Skin epidermis (tissue), 12 donors: ENCODE results near the gene MTX3.

ENCODE experiments used
- H3K27ac ChIP-seq, 21 experiments: fragments of 200-600 bp; sonication (generic) in 11 of 21; one replicate each; pipeline ENCODE4 v1.5.0; 2020; ENCODE audit warnings: mild to moderate bottlenecking in 3 of 21, inconsistent platforms in 2 of 21, moderate library complexity in 2 of 21
- H3K4me3 ChIP-seq, 7 experiments: fragments of 200-600 bp; sonication (generic) in 2 of 7; one replicate each; pipeline ENCODE4 v1.5.0; 2020; ENCODE audit warnings: inconsistent platforms in 2 of 7, mild to moderate bottlenecking in 2 of 7, moderate library complexity in 1 of 7

Gene MTX3, protein sequence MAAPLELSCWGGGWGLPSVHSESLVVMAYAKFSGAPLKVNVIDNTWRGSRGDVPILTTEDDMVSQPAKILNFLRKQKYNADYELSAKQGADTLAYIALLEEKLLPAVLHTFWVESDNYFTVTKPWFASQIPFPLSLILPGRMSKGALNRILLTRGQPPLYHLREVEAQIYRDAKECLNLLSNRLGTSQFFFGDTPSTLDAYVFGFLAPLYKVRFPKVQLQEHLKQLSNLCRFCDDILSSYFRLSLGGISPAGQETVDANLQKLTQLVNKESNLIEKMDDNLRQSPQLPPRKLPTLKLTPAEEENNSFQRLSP

DNA sequence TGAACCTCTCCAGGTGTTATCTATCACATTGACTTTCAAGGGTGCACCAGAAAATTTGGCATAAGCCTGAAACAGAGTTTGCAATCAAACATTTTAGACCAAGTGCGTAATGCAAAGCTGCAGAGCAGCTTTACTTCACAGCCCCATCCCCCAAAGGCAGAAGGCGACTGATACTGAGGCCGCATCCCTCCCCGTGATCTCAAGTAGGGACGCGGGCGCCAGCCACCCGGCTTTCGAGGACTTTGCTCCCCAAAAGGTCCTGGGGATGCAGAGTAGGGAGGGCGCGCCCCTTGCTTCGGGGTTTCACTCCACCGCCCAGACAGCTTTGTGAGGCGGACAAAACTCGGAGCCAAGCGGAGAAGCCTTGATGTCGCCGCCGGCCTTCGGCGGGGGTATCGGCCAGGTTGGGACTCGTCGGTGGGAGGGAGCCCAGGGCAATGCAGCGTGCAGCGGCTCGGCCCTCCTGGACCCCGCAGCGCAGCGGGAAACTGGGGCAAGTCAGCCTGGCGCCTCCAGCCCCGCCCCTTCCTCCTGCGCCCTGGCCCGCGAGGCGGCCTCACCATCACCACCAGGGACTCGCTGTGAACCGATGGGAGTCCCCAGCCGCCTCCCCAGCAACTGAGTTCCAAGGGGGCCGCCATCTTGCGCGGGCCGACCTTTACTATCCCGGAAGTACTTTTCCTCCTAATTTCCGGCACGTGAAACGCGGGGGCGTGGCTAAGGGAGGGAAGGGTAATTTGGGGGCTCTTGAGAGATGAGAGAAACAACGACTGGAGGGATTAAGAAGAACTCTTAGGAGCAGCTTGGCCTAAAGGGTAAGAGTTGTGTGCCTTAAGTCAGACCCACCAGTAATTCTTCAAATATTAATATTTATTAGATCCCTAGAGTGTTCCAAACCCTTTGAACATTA is at the start of gene MTX3:
TSS of gene MTX3 (minus strand) at position 665 of the 910 bp plus-strand sequence. CDS start at position 641, 24 bp downstream.
- Histone ChIP-seq H3K27ac (peak within 1 kb of the TSS; percentile 44 to 89 (median 79)), H3K4me3 (peak within 1 kb of the TSS; percentile 52 to 96 (median 87))

DNA sequence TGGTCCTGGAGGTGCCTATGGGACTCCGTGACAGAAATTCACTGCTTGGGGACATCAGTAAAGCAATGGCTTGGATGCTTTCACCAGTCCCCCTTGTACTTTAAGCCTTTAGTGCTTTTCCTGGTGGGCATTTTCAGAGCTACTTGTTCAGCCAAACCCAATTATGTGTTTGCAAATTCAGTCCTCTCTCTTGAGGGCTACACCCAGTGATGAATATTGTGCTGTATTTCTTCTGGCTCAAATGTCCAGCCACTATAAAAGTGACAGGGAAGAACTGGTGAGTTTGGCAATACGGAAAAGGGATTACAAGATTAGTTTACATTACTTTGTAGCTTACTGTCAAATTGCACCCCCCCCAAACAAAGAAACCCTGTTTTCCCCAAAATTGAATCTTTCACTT is 48.6 kb upstream of the MTX3 start:
- no peak overlapping the region for H3K4me3 ChIP-seq
- H3K27ac ChIP-seq, result no peak overlapping the region

DNA sequence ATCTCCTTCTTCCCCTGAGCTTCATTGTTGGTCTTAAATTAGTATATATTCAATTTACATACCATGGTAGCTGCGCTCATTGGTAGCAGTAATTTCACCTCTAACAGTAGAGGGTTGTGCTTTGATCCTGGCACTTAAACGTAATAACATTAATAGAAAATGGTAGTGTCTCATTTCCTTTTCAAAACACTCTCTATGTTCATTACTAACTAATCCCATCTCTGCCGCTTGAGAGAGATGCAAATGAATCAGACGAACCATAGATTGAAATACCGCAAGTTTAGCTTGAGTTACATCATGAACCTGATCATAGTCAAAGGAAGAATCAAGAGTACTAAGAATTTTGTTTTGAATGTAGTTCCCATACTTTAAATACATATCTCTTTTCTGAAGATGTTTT is 46.3 kb upstream of the MTX3 start:
- Histone ChIP-seq H3K4me3 (no peak overlapping the region), H3K27ac (no peak overlapping the region)

DNA sequence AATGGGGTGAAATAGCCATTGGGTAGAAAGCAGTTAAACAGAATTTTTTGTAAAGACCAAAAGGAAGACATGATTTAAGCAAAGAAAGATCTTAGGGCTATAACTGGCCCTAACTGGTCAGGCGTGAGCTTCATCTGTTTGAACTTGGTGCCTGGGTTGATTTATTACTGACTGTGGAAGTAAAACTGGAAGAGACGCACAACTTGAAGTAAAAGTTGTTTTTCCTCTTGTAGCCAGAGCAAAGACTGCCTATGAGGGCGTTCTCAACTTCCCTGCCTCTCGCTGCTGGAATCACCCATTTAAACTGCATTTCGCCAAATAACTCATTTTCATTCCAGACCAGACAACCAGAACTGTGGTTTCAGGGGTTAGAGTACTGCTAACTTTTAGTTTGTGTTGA is 45.6 kb upstream of the MTX3 start:
- no peak overlapping the region for H3K27ac ChIP-seq
- no peak overlapping the region for H3K4me3 ChIP-seq

DNA sequence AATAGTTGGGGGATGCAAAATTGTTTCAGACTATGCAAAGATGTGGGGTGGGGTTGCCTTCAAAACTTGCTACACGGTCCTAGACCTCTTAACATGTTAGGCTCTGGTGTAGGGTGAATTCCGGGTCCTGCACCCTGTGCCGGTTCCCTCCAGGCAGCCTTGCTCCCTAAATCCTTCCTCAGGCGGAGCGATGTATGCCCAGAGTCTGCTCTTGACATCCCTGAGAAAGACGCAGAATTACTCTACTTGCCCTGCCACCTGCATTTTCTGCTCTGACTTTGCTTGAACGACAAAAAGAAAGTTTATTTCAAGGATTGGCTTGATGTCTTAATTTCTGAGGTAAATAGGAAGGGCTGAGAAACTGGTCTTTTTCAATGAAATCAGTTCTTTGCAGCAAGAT is 44.8 kb upstream of the MTX3 start:
- peak overlapping the region in 1 of 7 experiments; percentile 18 for H3K4me3 ChIP-seq
- H3K27ac ChIP-seq, result no peak overlapping the region

DNA sequence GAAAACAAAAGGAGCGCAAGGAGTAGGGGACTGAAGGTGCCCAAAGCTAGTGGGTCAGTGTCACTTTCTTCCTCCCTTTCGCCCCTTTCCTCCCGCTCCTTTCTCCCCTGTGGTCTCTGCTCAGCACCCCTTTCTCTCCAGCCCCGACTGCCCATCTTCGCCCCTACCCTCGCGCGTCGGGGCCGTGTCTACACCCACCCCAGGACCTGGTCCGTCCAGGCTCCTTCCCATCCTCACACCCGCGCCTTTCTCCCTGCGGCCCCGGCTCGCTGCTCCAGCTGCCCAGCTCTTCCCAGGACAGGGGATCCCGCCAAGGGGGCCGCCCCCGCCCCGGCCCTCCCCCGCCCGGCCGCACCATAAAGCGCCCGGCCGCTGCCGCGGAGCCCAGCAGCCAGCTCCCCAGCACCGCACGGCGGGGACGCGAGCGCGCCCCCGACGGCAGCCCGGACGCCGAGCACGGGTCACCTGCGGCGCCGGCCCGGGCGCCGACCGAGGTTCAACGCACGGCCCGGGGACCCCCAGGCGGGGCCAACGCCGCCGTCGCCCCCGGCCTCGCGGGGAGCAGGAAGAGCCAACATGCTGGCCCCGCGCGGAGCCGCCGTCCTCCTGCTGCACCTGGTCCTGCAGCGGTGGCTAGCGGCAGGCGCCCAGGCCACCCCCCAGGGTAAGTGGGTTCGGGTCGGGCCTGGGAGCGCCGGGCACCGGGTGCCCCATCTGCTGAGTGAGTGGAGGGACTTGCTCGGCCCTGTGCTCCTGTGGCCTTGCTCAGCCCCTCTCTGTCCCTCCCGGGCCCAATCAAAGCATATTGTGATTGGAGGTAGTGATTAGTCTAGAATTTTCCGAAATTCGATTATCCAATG is 44.1 kb upstream of the MTX3 start, which contains the start of gene THBS4:
TSS of gene THBS4 (plus strand) at position 387 of the 860 bp plus-strand sequence. CDS start at position 577, 190 bp downstream.
- H3K27ac ChIP-seq, result no peak within 1 kb of the TSS
- peak within 1 kb of the TSS in 3 of 7 experiments; percentile 11 to 18 (median 14) for H3K4me3 ChIP-seq

DNA sequence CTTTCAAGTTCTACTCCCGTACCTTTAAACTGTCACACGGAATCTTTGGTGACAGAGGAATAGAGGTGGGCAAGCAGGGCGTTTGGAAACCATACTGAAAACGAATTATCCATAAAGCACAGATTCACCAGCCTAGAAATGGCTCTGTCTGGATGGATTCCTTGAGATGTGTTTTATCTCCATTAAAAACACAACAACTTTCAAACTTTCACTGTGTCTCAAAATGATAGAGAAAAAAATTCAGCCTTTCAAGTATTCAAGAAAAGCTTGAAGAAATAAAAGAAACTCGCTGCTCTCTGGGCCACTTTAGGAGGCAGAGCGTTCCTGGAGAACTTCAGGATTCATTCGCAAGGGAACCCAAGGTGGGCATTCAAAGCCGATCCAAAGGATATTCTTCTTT is 43.5 kb upstream of the MTX3 start:
- Histone ChIP-seq H3K4me3 (no peak overlapping the region), H3K27ac (no peak overlapping the region)

DNA sequence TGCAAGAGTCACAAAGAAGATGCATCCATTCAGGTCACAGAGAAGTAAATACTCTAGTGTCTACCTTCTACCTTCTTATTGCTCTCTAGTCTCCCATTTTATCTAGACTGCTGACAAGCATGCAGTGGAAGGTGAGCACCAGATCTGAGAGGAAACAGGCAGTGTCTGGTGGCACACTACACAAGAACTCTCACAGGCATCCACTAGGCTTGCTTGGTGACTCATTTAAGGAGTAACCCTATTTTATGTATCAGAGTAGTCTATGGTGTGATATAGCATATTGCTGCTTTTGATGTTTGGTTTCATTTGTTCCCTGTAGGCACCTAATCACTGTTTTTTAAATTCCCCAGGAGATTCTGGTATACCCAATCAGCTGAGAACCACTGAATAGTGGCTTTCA is 42.5 kb upstream of the MTX3 start:
- Histone ChIP-seq H3K4me3 (no peak overlapping the region), H3K27ac (no peak overlapping the region)

DNA sequence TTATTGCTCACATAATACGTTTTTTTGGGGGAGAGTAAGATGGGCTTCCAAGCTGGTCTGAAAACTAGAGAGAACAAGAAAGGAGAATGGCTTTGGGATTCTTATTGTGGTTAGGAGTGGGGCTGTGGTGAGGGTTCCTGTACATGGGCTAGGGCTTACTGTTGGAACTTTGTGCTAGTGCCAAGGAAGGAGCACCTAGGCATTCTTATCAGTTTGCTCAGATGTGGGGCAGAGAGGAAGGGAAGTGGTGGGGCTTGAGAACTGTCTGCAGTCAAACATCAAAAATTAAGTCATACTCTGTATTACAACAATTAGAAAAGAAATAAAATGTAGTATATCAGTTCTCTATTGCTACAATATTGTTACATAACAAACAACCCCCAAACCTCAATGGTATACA is 40.0 kb upstream of the MTX3 start:
- H3K27ac ChIP-seq, result no peak overlapping the region
- H3K4me3 ChIP-seq, result no peak overlapping the region

DNA sequence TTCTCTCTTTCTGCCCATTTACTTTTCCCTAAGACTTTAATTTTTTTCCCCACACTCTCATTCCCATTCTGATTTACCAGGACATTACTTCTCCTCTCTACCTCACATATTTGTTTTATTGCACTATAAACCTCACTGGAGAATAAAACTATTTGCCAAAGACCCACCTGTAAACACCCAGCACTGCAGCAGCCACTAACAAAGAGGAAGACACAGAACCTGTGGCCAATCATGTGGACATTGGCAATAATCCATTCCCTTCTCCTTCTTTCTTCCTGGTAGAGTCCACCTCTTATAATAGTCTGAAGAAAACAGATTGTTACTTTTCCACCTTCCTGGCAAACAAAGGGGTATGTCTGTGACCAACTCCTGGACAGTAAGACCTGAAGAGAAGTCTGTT is 35.8 kb upstream of the MTX3 start:
- no peak overlapping the region for H3K4me3 ChIP-seq
- no peak overlapping the region for H3K27ac ChIP-seq

DNA sequence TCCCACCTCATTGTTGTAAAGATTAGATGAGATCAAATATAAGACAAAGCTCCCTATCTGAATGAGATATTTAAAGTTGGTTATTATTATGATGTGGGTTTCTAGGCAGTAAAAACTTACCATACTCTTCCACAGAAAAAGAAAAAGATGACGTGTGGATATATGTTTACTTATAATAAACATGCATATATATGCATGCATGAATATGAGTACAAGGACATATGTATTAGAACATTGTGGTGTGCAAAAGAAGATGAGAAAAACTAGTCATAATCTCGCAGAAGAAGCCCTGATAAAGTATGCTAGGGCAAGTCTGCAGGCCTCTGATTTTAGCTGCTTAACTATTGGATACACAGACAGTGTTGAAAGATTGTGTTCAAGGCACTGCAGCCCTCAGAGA is 34.0 kb upstream of the MTX3 start:
- H3K27ac ChIP-seq, result no peak overlapping the region
- no peak overlapping the region for H3K4me3 ChIP-seq

DNA sequence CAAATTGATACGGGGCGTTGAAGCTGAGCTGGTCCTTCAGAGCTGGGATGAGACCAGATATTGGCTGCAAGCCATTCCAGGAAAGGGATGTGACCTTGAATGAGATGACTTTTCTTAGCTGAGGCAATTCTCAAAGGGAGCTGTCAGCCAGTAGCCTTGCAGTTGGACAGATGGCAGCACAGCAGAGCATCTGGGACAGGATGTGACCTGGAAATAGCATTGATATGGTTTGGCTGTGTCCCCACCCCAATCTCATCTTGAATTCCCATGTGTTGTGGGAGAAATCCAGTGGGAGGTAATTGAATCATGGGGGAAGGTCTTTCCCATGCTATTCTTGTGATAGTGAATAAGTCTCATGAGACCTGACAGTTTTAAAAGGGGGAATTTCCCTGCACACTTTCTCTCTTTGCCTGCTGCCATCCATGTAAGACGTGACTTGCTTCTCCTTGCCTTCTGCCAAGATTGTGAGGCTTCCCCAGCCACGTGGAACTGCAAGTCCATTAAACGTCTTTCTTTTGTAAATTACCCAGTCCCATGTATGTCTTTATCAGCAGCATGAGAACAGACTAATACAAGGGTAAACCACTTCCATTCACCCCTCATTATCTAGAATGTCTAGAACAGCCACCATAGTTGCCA is 19.8 kb upstream of the MTX3 start:
- H3K4me3 ChIP-seq, result no peak overlapping the region
- no peak overlapping the region for H3K27ac ChIP-seq

DNA sequence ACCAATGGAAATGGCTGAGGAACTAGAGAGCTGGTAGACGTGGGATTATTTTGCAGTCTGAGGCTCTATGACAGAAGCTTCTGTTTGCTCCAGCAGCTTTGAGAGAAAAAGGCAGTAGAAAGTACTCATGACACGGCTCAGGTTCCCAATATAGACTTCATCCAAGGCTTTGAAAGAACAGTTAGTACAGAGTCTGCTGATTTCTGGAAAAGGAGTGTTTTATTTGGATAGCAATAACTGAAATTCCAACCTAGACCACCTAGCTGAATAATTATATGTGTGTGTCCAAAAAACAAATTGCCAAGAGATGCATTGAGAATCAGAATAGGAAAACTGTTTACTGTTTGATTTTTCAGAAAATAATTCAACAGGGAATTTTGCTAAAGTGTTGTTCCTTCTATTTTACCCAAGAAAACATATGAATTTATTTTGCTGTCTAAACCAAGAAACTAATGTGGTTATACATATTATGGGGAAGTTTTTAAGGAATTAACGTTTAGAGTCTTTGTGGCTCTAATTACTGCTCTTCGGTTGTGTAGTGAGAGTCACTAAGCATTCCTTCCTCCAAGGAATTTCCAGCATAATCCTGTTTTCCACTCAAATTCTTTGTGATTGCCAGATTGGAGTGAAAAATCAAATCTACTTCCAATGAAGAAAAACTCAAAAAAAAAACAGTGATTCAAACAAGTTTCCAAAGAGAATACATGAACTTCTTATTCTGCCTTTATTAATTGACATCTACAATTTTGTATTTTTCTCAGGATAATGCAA is 18.1 kb upstream of the MTX3 start:
- Histone ChIP-seq H3K4me3 (no peak overlapping the region), H3K27ac (no peak overlapping the region)

DNA sequence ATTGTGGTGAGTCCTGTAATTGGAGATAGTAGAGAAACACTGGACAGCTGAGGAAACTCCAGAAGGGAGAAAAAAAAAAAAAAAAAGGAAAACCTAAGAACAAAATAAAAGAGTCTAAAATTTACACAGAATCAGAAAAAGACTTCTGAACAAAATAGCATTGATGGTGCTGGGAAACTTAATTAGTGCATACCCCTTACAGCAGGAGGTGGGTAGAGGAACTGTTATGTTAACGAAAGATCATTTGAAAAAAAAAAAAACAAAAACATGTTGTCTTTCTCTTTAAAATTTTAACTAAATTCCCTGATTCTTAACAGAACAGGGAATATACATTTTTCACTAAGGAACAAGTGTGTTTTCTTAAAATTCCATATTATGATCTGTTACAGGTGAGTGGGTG is 11.6 kb upstream of the MTX3 start:
- Histone ChIP-seq H3K4me3 (no peak overlapping the region), H3K27ac (no peak overlapping the region)

DNA sequence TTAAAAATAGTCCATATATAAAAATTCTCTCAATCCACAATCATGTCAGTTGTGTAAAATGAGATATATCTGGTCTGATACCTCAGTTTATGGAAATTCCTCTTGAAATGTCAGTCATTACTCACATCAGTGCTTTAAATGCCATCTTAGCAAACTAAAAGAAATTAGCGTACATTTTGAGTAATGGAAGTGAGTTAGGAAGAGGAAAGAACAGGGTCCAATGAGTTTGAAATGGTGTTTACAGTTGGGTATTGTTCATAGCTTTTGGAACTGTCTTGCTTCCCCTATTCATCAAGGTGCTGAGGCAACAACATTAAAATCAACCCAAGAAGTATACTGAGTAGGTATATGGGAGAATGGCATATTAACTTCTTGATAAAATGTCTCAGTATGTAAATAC is 8.7 kb upstream of the MTX3 start:
- no peak overlapping the region for H3K4me3 ChIP-seq

DNA sequence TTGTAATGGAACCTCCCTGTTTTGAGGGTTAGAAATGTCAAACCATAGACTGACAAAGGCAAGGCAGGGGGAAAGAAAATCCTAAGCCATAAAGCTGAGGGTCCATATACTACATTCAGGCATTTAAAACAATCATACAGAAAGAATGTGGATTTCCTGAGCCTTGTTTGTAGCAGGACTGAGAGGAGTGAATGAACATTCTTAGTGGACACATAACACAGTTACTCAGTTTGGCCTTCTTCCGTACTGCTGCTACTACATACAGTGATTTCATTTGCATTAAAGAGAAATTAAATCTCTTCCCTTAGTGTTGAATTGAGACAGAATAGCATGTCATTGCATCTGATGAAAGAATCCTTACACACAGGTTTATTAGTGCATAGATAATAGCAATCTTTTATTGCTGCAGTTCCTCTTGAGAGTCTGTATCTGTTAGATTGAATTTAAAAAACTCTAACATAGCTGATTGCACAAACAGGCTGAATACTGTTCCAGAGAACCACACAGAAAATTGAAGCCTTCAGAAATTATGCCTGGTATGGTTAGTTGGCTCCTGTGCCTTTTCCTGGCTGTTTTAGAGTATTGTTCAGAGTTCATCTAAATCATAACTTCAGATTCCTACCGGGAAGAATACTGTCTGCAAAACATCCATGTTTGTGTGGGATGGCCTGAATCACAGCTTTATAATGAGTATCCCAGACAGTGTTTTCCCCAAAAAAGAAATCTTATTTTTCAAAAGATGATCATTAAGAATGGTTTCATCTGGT is 2.0 kb upstream of the MTX3 start:
- Histone ChIP-seq H3K4me3 (no peak overlapping the region), H3K27ac (no peak overlapping the region)

More for the DNA sequence above, 8.7 kb upstream of the MTX3 start:
- H3K27ac ChIP-seq, result no peak overlapping the region

DNA sequence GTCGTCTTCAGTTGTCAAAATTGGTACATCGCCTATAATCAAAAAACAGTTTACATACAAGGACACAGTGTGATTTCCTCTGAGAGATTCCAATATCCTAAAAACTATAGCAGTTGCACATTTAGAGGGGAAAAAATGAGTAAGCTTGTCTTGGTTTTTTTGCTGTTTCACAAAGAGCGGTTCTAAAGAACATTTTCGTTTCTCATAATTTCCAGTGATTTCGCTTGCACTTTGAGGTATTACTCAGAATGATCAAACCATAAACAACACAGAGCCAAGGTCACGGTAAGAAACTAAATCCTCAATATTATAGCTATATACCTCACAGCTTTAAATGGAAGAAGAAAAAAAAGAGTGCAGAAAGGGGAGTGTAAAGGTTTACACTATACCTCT is 861 bp downstream of the MTX3 start:
- Histone ChIP-seq H3K27ac (peak overlapping the region in 11 of 21 experiments; percentile 52 to 89 (median 85)), H3K4me3 (peak overlapping the region; percentile 52 to 96 (median 87))

DNA sequence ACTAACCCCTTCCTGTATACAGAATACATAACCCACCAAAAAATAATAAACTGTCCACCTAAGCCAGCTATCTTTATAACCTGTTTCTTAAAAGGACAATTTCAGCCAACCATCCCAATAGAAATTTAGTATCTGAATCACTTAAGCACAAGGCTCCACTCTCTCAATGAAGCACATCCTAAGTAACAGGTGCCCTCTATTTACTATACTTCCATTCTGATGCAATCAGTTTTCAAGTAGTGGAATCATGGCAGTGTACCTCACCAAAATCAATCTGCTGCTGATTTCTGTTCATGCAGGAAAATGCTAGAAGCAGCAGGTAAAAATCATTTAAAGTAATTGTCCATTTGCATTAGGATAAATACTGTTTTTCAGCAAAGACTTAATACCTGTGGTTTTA is 4.8 kb downstream of the MTX3 start:
- H3K27ac ChIP-seq, result no peak overlapping the region
- no peak overlapping the region for H3K4me3 ChIP-seq
